ENCODE data around the gene PPP2R2C.
A peak's percentile ranks its signal among the peaks of the same experiment; 100 is the strongest.

Gene PPP2R2C

GRCh38 chr4:6338175-6338950 is 134.1 kb downstream of the PPP2R2C start:
- no peak for DNase-seq (ENCODE audit: low read depth)
- no peak overlapping the region for H3K4me3 ChIP-seq (ENCODE audit: control insufficient read depth, low read depth, low read length)

DNA sequence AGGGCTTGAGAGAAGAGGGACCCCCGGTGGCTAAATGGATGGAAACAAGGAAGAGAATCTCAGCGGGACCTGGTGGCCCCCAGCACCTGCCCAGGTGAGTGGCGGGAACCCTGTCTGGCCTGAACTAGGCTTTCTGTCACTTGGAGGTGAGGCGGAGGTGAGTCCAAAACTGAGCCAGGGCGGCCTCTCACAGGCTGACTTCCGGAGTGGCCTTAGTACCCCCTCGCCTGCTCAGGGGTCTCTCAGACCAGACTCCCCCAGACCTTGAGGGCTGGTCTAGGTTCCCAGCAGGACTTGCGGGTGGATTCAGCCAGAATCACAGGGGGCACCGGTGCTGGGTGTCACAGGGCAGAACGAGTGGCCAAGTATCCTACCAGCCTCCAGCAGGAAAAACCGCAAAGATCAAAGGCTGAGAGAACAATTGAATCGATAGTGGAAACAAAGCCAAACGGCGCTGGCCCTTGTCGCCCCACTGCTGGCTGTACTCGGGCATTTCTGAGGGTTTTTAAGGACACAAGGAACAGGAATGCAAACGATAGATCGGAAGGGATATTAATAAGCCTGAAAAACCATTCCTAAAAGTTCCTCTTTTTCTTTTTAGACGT is 135.0 kb downstream of the PPP2R2C start:
- no peak for TF ChIP-seq CTCF (IDR thresholded peaks at IDR 0.05; ENCODE audit: control insufficient read depth, insufficient read depth, low read depth, low read length, missing control alignments)

More at GRCh38 chr4:6338175-6338950, 134.1 kb downstream of the PPP2R2C start:
- no peak for TF ChIP-seq CTCF (IDR thresholded peaks at IDR 0.05; ENCODE audit: control insufficient read depth, insufficient read depth, low read depth, low read length, missing control alignments)

GRCh38 chr4:6336166-6336565 is 136.2 kb downstream of the PPP2R2C start:
- DNase-seq (ENCODE audit: low read depth): no peak
- TF ChIP-seq CTCF (IDR thresholded peaks at IDR 0.05; ENCODE audit: control insufficient read depth, insufficient read depth, low read depth, low read length, missing control alignments): no peak

More for the DNA sequence above, 135.0 kb downstream of the PPP2R2C start:
- no peak overlapping the region for H3K4me3 ChIP-seq (ENCODE audit: control insufficient read depth, low read depth, low read length)
- DNase-seq (ENCODE audit: low read depth): no peak

GRCh38 chr4:6335040-6335590 is 137.3 kb downstream of the PPP2R2C start:
- peak; percentile 5 for TF ChIP-seq CTCF (IDR thresholded peaks at IDR 0.05; ENCODE audit: control insufficient read depth, insufficient read depth, low read depth, low read length, missing control alignments)
- no peak overlapping the region for H3K4me3 ChIP-seq (ENCODE audit: control insufficient read depth, low read depth, low read length)
- DNase-seq (ENCODE audit: low read depth): no peak

More at GRCh38 chr4:6336166-6336565, 136.2 kb downstream of the PPP2R2C start:
- no peak overlapping the region for H3K4me3 ChIP-seq (ENCODE audit: control insufficient read depth, low read depth, low read length)

GRCh38 chr4:6334203-6334887 is 138.1 kb downstream of the PPP2R2C start:
- no peak overlapping the region for H3K4me3 ChIP-seq (ENCODE audit: control insufficient read depth, low read depth, low read length)
- no peak for DNase-seq (ENCODE audit: low read depth)
- TF ChIP-seq CTCF (IDR thresholded peaks at IDR 0.05; ENCODE audit: control insufficient read depth, insufficient read depth, low read depth, low read length, missing control alignments): no peak
